ENCODE measurements around the gene LCA5L.
"Not testable (repeated sequence)": the region's sequence is repeated elsewhere in the genome, so short reads cannot be mapped to it uniquely, and the experiment has no call there.

Gene LCA5L

GRCh38 chr21:39387461-39388037, 58.0 kb downstream of the LCA5L start:
- DNase-seq (ENCODE audit: low spot score) = peak; percentile 83

GRCh38 chr21:39386899-39387298, 58.7 kb downstream of the LCA5L start:
- no peak for DNase-seq (ENCODE audit: low spot score)

- DNase-seq (ENCODE audit: low spot score) = no peak
Measured at GRCh38 chr21:39386194-39386593, 59.4 kb downstream of the LCA5L start.

GRCh38 chr21:39385299-39386145, 60.1 kb downstream of the LCA5L start:
- peak; percentile 32 for DNase-seq (ENCODE audit: low spot score)

- DNase-seq (ENCODE audit: low spot score) = no peak
Measured at GRCh38 chr21:39384674-39385298, 60.8 kb downstream of the LCA5L start.

- DNase-seq (ENCODE audit: low spot score) = not testable (repeated sequence)
Measured at GRCh38 chr21:39382096-39382495, 63.5 kb downstream of the LCA5L start.

- peak; percentile 20 for DNase-seq (ENCODE audit: low spot score)
Measured at GRCh38 chr21:39381009-39381408, 64.6 kb downstream of the LCA5L start.

- DNase-seq (ENCODE audit: low spot score) = peak; percentile 88
Measured at GRCh38 chr21:39379986-39380891, 65.3 kb downstream of the LCA5L start.

GRCh38 chr21:39377444-39378050, 68.0 kb downstream of the LCA5L start:
- no peak for DNase-seq (ENCODE audit: low spot score)

GRCh38 chr21:39375446-39375845, 70.1 kb downstream of the LCA5L start:
- DNase-seq (ENCODE audit: low spot score) = no peak

GRCh38 chr21:39374046-39374445, 71.5 kb downstream of the LCA5L start:
- no peak for DNase-seq (ENCODE audit: low spot score)

- no peak for DNase-seq (ENCODE audit: low spot score)
Measured at GRCh38 chr21:39373634-39374033, 71.9 kb downstream of the LCA5L start.

GRCh38 chr21:39369896-39370288, 75.7 kb downstream of the LCA5L start:
- DNase-seq (ENCODE audit: low spot score) = not testable (repeated sequence)

GRCh38 chr21:39367783-39368182, 77.8 kb downstream of the LCA5L start:
- no peak for DNase-seq (ENCODE audit: low spot score)

- DNase-seq (ENCODE audit: low spot score) = no peak
Measured at GRCh38 chr21:39366563-39366962, 79.0 kb downstream of the LCA5L start.

- DNase-seq (ENCODE audit: low spot score) = no peak
Measured at GRCh38 chr21:39364949-39365348, 80.6 kb downstream of the LCA5L start.

GRCh38 chr21:39363607-39364555, 81.7 kb downstream of the LCA5L start:
- no peak for DNase-seq (ENCODE audit: low spot score)

GRCh38 chr21:39362733-39363132, 82.8 kb downstream of the LCA5L start:
- no peak for DNase-seq (ENCODE audit: low spot score)

GRCh38 chr21:39359382-39359781, 86.2 kb downstream of the LCA5L start:
- no peak for DNase-seq (ENCODE audit: low spot score)
